Thyroid gland (tissue), 4 donors: ENCODE data around the gene NIPBL. TPM values are rescaled to one million over a fixed set of nuclear protein-coding genes. Genes with fewer than 3 reads are reported as not detected.

Experiments
- DNase-seq, 2 donors: peaks; one replicate each; pipeline ENCODE4 v3.0.0-alpha.2; 2019
- H3K27ac ChIP-seq, 3 donors: fragments of 200-600 bp; sonication (generic); 1 replicate in 2 of 3; 2 replicates in 1 of 3; pipeline ENCODE4 v1.5.1; 2016 to 2019; ENCODE audit warnings: mild to moderate bottlenecking in 1 of 3, moderate library complexity in 1 of 3
- H3K27me3 ChIP-seq: fragments of 200-600 bp; sonication (generic); one replicate; pipeline ENCODE4 v1.5.1; 2019
- H3K36me3 ChIP-seq, 2 donors: fragments of 200-600 bp; sonication (generic); one replicate each; pipeline ENCODE4 v1.5.1; 2016 to 2019
- H3K4me1 ChIP-seq, 2 donors: fragments of 200-600 bp; sonication (generic); one replicate each; pipeline ENCODE4 v1.5.1; 2017 to 2019
- H3K4me3 ChIP-seq, 3 donors: fragments of 200-600 bp; sonication (generic); replicated peaks in 1 of 3; 1 replicate in 2 of 3; 2 replicates in 1 of 3; pipeline ENCODE4 v1.5.1; 2016; ENCODE audit warnings: mild to moderate bottlenecking in 1 of 3
- H3K9me3 ChIP-seq: fragments of 200-600 bp; sonication (generic); one replicate; pipeline ENCODE4 v1.5.1; 2017
- POLR2A ChIP-seq, 2 donors: fragments of 450-650 bp; IDR thresholded peaks; one replicate each; pipeline ENCODE4 v1.6.1; 2017; ENCODE audit warnings: antibody characterized with exemption in 2 of 2, mild to moderate bottlenecking in 2 of 2, moderate library complexity in 1 of 2
- WGBS, 2 donors: methylation state at CpG; one replicate each; pipeline ENCODE4 v1.1.5; 2017; 5-methylcytosine and 5-hydroxymethylcytosine counted together
- intact Hi-C: fragments of 100-400 bp; cut with DNase I; formaldehyde crosslinking; loops from one replicate; pipeline ENCODE4 v1.15.1; 2023
- total RNA-seq, 4 donors: library from RNA; depleted of rRNA; stranded (reverse); fragments of >200 nt; gene quantifications; one replicate each; pipeline ENCODE4 v1.2.3, GENCODE V29; 2016
- TF ChIP-seq, protein P1 (sequence below), 6 experiments: fragments of 200-600 bp in 3 of 6; fragments of 450-650 bp in 3 of 6; sonication (generic) in 3 of 6; IDR thresholded peaks; one replicate each; pipeline ENCODE4 v1.5.1; 2016 to 2019; ENCODE audit warnings: antibody characterized with exemption in 6 of 6, mild to moderate bottlenecking in 2 of 6, inconsistent platforms in 1 of 6, moderate library complexity in 1 of 6

Gene NIPBL
- total RNA-seq, 4 donors from 2014 or later, result 62.1 to 145 (median 87.8) TPM

GRCh38 chr5:37015795-37016666, 139.5 kb downstream of the NIPBL start:
- no peaks in the 10 kb centered on the region for H3K27me3 ChIP-seq
- TF ChIP-seq, protein P1, sequence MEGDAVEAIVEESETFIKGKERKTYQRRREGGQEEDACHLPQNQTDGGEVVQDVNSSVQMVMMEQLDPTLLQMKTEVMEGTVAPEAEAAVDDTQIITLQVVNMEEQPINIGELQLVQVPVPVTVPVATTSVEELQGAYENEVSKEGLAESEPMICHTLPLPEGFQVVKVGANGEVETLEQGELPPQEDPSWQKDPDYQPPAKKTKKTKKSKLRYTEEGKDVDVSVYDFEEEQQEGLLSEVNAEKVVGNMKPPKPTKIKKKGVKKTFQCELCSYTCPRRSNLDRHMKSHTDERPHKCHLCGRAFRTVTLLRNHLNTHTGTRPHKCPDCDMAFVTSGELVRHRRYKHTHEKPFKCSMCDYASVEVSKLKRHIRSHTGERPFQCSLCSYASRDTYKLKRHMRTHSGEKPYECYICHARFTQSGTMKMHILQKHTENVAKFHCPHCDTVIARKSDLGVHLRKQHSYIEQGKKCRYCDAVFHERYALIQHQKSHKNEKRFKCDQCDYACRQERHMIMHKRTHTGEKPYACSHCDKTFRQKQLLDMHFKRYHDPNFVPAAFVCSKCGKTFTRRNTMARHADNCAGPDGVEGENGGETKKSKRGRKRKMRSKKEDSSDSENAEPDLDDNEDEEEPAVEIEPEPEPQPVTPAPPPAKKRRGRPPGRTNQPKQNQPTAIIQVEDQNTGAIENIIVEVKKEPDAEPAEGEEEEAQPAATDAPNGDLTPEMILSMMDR (IDR thresholded peaks at IDR 0.05), result no peak
- no peak for TF ChIP-seq POLR2A (IDR thresholded peaks at IDR 0.05)
- H3K4me1 ChIP-seq, result no peaks in the 10 kb centered on the region
- DNase-seq, result no peak
- no peak overlapping the region for H3K4me3 ChIP-seq
- intact Hi-C loops, result no loop called here
- H3K36me3 ChIP-seq, result peaks cover 26 to 30% of the 10 kb centered on the region in 2 donors
- 94 to 99% methylated on average over 2 of the region's 2 CpGs for WGBS, 2 donors
- H3K27ac ChIP-seq, result no peak overlapping the region
- H3K9me3 ChIP-seq, result no peaks in the 10 kb centered on the region

- Histone ChIP-seq H3K4me3 (no peak overlapping the region), H3K27ac (no peak overlapping the region), H3K36me3 (peaks cover 23 to 30% of the 10 kb centered on the region in 2 donors), H3K9me3 (no peaks in the 10 kb centered on the region), H3K4me1 (no peaks in the 10 kb centered on the region), H3K27me3 (no peaks in the 10 kb centered on the region)
- intact Hi-C loops, result no loop called here
- no peak for DNase-seq
- TF ChIP-seq POLR2A (IDR thresholded peaks at IDR 0.05), result no peak
- TF ChIP-seq, protein P1 (IDR thresholded peaks at IDR 0.05), result no peak
- 89 to 96% methylated on average over 1 of the region's 1 CpG for WGBS, 2 donors
Observed at GRCh38 chr5:37028910-37029309, 152.3 kb downstream of the NIPBL start.

DNA sequence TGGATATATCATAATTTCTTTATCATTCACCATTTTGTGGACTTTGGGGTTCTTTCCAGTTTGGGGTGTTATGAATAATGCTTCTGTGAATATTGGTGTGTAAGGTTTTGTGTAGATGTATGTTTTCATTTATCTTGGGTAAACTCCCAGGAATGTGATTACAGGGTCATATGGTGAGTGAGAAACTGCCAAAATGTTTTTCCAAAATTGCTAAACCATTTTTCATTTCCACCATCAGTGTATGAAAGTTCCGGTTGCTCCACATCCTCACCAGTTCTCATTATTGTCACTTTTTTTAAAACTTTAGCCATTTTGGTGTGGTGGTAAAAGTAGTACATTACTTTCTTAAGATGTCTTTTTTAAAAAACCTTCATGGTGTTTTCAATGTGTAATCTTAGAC, 152.9 kb downstream of the NIPBL start:
- intact Hi-C loops, result no loop called here
- Histone ChIP-seq H3K4me1 (no peaks in the 10 kb centered on the region), H3K9me3 (no peaks in the 10 kb centered on the region), H3K36me3 (peaks cover 18 to 29% of the 10 kb centered on the region in 2 donors), H3K4me3 (no peak overlapping the region), H3K27me3 (no peaks in the 10 kb centered on the region), H3K27ac (no peak overlapping the region)
- 96 to 98% methylated on average over 1 of the region's 1 CpG for whole genome bisulfite sequencing, 2 donors
- no peak for TF ChIP-seq POLR2A (IDR thresholded peaks at IDR 0.05)
- TF ChIP-seq, protein P1 (IDR thresholded peaks at IDR 0.05), result no peak
- DNase-seq, result no peak

GRCh38 chr5:37034955-37035354, 158.4 kb downstream of the NIPBL start:
- DNase-seq, result no peak
- 90 to 93% methylated on average over 6 of the region's 6 CpGs for WGBS, 2 donors
- Histone ChIP-seq H3K27ac (no peak overlapping the region), H3K9me3 (no peaks in the 10 kb centered on the region), H3K4me3 (no peak overlapping the region), H3K4me1 (no peaks in the 10 kb centered on the region), H3K36me3 (peaks cover 0 to 4% of the 10 kb centered on the region in 2 donors), H3K27me3 (no peaks in the 10 kb centered on the region)
- intact Hi-C loops, result no loop called here
- no peak for TF ChIP-seq POLR2A (IDR thresholded peaks at IDR 0.05)
- TF ChIP-seq, protein P1 (IDR thresholded peaks at IDR 0.05), result no peak

GRCh38 chr5:37037840-37038239, 161.3 kb downstream of the NIPBL start:
- H3K27ac ChIP-seq, result no peak overlapping the region
- H3K9me3 ChIP-seq, result no peaks in the 10 kb centered on the region
- H3K27me3 ChIP-seq, result no peaks in the 10 kb centered on the region
- TF ChIP-seq, protein P1 (IDR thresholded peaks at IDR 0.05), result no peak
- no peak for TF ChIP-seq POLR2A (IDR thresholded peaks at IDR 0.05)
- H3K4me3 ChIP-seq, result no peak overlapping the region
- peaks cover 4 to 6% of the 10 kb centered on the region in 2 donors for H3K36me3 ChIP-seq
- intact Hi-C loops, result no loop called here
- no peaks in the 10 kb centered on the region for H3K4me1 ChIP-seq
- WGBS, 2 donors, result 99% methylated on average over 5 of the region's 5 CpGs
- no peak for DNase-seq
